ENCODE data around the gene CTDSPL. TPM values are rescaled to one million over a fixed set of nuclear protein-coding genes. Genes with fewer than 3 reads are reported as not detected.

Gene CTDSPL
- total and polyA plus RNA-seq, 4 donors = 21.3 to 48.0 (median 35.4) TPM

DNA sequence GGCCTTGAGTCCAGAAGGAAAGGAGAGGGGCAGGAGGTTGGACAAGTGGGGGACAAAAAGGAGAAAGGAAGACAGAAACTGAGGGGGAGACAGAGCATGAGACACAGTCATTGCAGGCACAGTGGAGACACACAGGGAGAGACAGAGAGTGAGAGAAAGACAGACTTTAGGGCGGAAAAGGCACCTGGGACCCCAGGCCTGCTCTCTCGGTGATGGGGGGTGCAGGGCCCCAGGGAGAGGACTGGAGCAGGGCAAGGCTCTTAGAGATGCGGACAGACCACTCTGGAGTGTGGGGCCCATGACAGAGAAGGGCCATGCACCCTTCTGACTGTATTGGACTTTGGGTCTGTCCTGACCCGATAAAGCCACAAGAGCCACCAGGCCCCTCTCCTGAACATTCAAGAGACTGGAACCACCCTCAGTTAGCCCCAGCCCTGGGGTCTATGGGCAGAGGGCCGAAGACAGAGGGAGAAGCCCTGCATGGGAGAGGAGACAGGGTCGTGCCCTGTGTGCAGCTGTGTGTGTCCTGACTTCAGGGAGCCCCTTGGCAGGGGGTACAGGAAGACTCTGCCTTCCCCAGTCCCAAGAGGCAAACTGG lies 155.3 kb downstream of the CTDSPL start:
- Histone ChIP-seq H3K36me3 (ENCODE audit: control insufficient read depth in 1 of 2, insufficient read depth in 2 of 2, low read length in 1 of 2) (peaks cover 0 to 21% of the 10 kb centered on the region in 2 donors), H3K9me3 (ENCODE audit: control insufficient read depth, low read length) (peaks cover 4% of the 10 kb centered on the region), H3K27me3 (ENCODE audit: control insufficient read depth in 1 of 2, insufficient read depth in 2 of 2, low read length in 1 of 2) (no peaks in the 10 kb centered on the region), H3K4me1 (ENCODE audit: control insufficient read depth in 1 of 2, insufficient read depth in 2 of 2, low read length in 2 of 2) (no peaks in the 10 kb centered on the region), H3K4me3 (ENCODE audit: low read length in 2 of 2) (no peak overlapping the region), H3K27ac (ENCODE audit: low read depth in 1 of 2, low read length in 2 of 2) (no peak overlapping the region)
- intact Hi-C loops (cut with DNase I) = no loop called here
- no peak for ATAC-seq (ENCODE audit: low FRiP score)
- WGBS, 2 donors = 76 to 79% methylated on average over 6 of the region's 6 CpGs
- DNase-seq = no peak

- Histone ChIP-seq H3K4me1 (ENCODE audit: control insufficient read depth in 1 of 2, insufficient read depth in 2 of 2, low read length in 2 of 2) (no peaks in the 10 kb centered on the region), H3K27me3 (ENCODE audit: control insufficient read depth in 1 of 2, insufficient read depth in 2 of 2, low read length in 1 of 2) (no peaks in the 10 kb centered on the region), H3K36me3 (ENCODE audit: control insufficient read depth in 1 of 2, insufficient read depth in 2 of 2, low read length in 1 of 2) (peaks cover 0 to 21% of the 10 kb centered on the region in 2 donors), H3K9me3 (ENCODE audit: control insufficient read depth, low read length) (peaks cover 4% of the 10 kb centered on the region), H3K4me3 (ENCODE audit: low read length in 2 of 2) (no peak overlapping the region), H3K27ac (ENCODE audit: low read depth in 1 of 2, low read length in 2 of 2) (no peak overlapping the region)
- WGBS, 2 donors = 77% methylated on average over 9 of the region's 9 CpGs
- intact Hi-C loops (cut with DNase I) = no loop called here
- DNase-seq (peak in 1 of 2 donors; percentile 32), ATAC-seq (ENCODE audit: low FRiP score) (no peak)
These were observed 156.0 kb downstream of the CTDSPL start for GRCh38 chr3:38017445-38018295.

GRCh38 chr3:38018296-38019266 lies 156.9 kb downstream of the CTDSPL start:
- DNase-seq (peak in 1 of 2 donors; percentile 36), ATAC-seq (ENCODE audit: low FRiP score) (no peak)
- intact Hi-C loops (cut with DNase I) = no loop called here
- peaks cover 4% of the 10 kb centered on the region for H3K9me3 ChIP-seq (ENCODE audit: control insufficient read depth, low read length)
- H3K4me1 ChIP-seq (ENCODE audit: control insufficient read depth in 1 of 2, insufficient read depth in 2 of 2, low read length in 2 of 2) = no peaks in the 10 kb centered on the region
- H3K4me3 ChIP-seq (ENCODE audit: low read length in 2 of 2) = no peak overlapping the region
- H3K27ac ChIP-seq (ENCODE audit: low read depth in 1 of 2, low read length in 2 of 2) = no peak overlapping the region
- no peaks in the 10 kb centered on the region for H3K27me3 ChIP-seq (ENCODE audit: control insufficient read depth in 1 of 2, insufficient read depth in 2 of 2, low read length in 1 of 2)
- 85 to 89% methylated on average over 13 of the region's 13 CpGs for WGBS, 2 donors
- H3K36me3 ChIP-seq (ENCODE audit: control insufficient read depth in 1 of 2, insufficient read depth in 2 of 2, low read length in 1 of 2) = peaks cover 0 to 21% of the 10 kb centered on the region in 2 donors

DNA sequence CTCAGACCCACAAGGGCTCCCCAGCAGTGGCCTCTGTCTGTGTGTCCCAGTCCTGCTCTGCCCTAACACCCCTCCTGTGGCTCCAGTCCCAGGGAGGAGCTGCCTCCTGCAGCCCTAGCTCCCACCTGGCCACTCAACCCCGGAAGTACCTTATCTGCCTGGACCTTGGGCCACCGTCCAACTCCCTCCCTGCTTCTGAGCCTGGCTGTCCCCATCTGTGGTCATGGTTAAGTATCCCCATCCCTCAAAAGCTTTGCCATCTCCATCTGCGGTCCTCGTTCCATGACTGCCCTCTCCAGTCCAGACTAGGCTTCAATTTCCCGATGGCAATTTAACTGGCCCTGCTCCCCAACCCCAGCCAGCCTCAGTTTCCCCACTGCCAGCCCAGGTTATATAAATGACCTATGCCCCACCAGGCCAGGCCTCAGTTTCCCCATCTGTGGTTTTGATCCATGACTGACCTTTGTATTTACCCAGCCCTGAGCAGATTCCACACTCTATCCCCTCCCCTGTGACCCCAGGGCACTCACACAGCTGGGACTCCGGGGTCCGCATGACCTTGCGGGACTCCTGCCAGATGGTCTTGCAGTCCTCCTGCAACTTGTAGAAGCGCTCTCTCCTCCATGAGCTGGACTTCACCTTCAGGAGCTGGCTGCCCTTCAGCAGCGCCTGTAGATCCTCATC lies 158.1 kb downstream of the CTDSPL start:
- Histone ChIP-seq H3K36me3 (ENCODE audit: control insufficient read depth in 1 of 2, insufficient read depth in 2 of 2, low read length in 1 of 2) (peaks cover 0 to 21% of the 10 kb centered on the region in 2 donors), H3K9me3 (ENCODE audit: control insufficient read depth, low read length) (peaks cover 4% of the 10 kb centered on the region), H3K27ac (ENCODE audit: low read depth in 1 of 2, low read length in 2 of 2) (no peak overlapping the region), H3K27me3 (ENCODE audit: control insufficient read depth in 1 of 2, insufficient read depth in 2 of 2, low read length in 1 of 2) (no peaks in the 10 kb centered on the region), H3K4me3 (ENCODE audit: low read length in 2 of 2) (no peak overlapping the region), H3K4me1 (ENCODE audit: control insufficient read depth in 1 of 2, insufficient read depth in 2 of 2, low read length in 2 of 2) (no peaks in the 10 kb centered on the region)
- ATAC-seq (ENCODE audit: low FRiP score) (no peak), DNase-seq (peak in 1 of 2 donors; percentile 47)
- intact Hi-C loops (cut with DNase I) = no loop called here
- WGBS, 2 donors = 79% methylated on average over 10 of the region's 10 CpGs

GRCh38 chr3:38020342-38020726 lies 158.7 kb downstream of the CTDSPL start:
- DNase-seq = no peak
- 77 to 81% methylated on average over 3 of the region's 3 CpGs for WGBS, 2 donors

DNA sequence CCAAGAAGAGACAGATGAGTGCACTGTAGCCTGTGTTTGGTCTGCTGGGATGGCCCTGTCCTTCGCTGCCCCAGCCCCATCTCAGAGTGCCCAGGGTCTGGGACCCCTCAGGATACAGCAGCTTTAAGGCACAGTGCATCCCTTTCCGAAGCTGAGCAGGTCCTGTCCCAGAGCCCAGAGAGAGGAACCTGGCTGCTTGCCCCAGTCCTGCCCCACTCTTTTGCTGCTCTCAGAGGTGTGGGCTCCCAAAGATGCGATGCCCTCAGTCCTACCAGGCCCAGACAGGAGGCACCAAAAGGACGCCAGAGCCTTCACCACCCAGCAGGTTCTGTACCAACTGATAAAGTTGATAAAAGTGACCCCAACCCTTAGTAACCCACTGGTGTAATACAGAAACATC lies 159.5 kb downstream of the CTDSPL start:
- H3K27ac ChIP-seq (ENCODE audit: low read depth in 1 of 2, low read length in 2 of 2) = no peak overlapping the region
- H3K4me1 ChIP-seq (ENCODE audit: control insufficient read depth in 1 of 2, insufficient read depth in 2 of 2, low read length in 2 of 2) = no peaks in the 10 kb centered on the region
- no peak for ATAC-seq (ENCODE audit: low FRiP score)
- DNase-seq = peak in 1 of 2 donors; percentile 36
- no peak overlapping the region for H3K4me3 ChIP-seq (ENCODE audit: low read length in 2 of 2)
- H3K27me3 ChIP-seq (ENCODE audit: control insufficient read depth in 1 of 2, insufficient read depth in 2 of 2, low read length in 1 of 2) = no peaks in the 10 kb centered on the region
- H3K9me3 ChIP-seq (ENCODE audit: control insufficient read depth, low read length) = peaks cover 4% of the 10 kb centered on the region
- 81 to 85% methylated on average over 4 of the region's 4 CpGs for WGBS, 2 donors
- intact Hi-C loops (cut with DNase I) = no loop called here
- H3K36me3 ChIP-seq (ENCODE audit: control insufficient read depth in 1 of 2, insufficient read depth in 2 of 2, low read length in 1 of 2) = peaks cover 0 to 18% of the 10 kb centered on the region in 2 donors

More at GRCh38 chr3:38020342-38020726, 158.7 kb downstream of the CTDSPL start:
- Histone ChIP-seq H3K27me3 (ENCODE audit: control insufficient read depth in 1 of 2, insufficient read depth in 2 of 2, low read length in 1 of 2) (no peaks in the 10 kb centered on the region), H3K9me3 (ENCODE audit: control insufficient read depth, low read length) (peaks cover 4% of the 10 kb centered on the region), H3K4me1 (ENCODE audit: control insufficient read depth in 1 of 2, insufficient read depth in 2 of 2, low read length in 2 of 2) (no peaks in the 10 kb centered on the region), H3K4me3 (ENCODE audit: low read length in 2 of 2) (no peak overlapping the region), H3K36me3 (ENCODE audit: control insufficient read depth in 1 of 2, insufficient read depth in 2 of 2, low read length in 1 of 2) (peaks cover 0 to 19% of the 10 kb centered on the region in 2 donors), H3K27ac (ENCODE audit: low read depth in 1 of 2, low read length in 2 of 2) (no peak overlapping the region)
- intact Hi-C loops (cut with DNase I) = no loop called here
- ATAC-seq (ENCODE audit: low FRiP score) = no peak

DNA sequence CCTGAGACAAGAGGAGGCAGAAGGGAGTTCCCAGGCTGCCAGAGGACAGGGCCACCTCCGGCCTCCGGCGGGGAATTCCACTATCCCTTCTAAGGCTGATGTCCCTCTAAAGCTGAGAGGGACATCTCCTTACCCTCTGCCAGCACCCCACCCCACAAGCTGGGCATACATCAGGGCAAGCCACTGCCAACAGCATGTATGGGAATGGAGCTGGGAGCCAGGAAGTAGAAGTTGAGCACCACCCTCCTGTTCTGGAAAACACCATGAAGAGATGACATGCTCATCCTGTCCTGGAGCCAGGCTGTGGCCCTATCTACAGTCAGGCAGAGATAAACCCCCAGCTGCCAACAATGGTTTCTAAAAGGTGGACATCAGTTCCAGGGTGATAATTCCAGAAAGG lies 160.6 kb downstream of the CTDSPL start:
- peaks cover 0 to 9% of the 10 kb centered on the region in 2 donors for H3K36me3 ChIP-seq (ENCODE audit: control insufficient read depth in 1 of 2, insufficient read depth in 2 of 2, low read length in 1 of 2)
- no peak overlapping the region for H3K27ac ChIP-seq (ENCODE audit: low read depth in 1 of 2, low read length in 2 of 2)
- intact Hi-C loops (cut with DNase I) = no loop called here
- H3K4me1 ChIP-seq (ENCODE audit: control insufficient read depth in 1 of 2, insufficient read depth in 2 of 2, low read length in 2 of 2) = no peaks in the 10 kb centered on the region
- WGBS, 2 donors = 64 to 71% methylated on average over 3 of the region's 3 CpGs
- DNase-seq = peak in 1 of 2 donors; percentile 27
- no peaks in the 10 kb centered on the region for H3K9me3 ChIP-seq (ENCODE audit: control insufficient read depth, low read length)
- no peak for ATAC-seq (ENCODE audit: low FRiP score)
- no peak overlapping the region for H3K4me3 ChIP-seq (ENCODE audit: low read length in 2 of 2)
- H3K27me3 ChIP-seq (ENCODE audit: control insufficient read depth in 1 of 2, insufficient read depth in 2 of 2, low read length in 1 of 2) = no peaks in the 10 kb centered on the region
